ENCODE results near the gene GINS2. TPM values are rescaled to one million over a fixed set of nuclear protein-coding genes. Genes with fewer than 3 reads are reported as not detected.

Gene GINS2
- total and polyA plus RNA-seq, 4 donors: 1.6 to 3.1 (median 2.4) TPM

DNA sequence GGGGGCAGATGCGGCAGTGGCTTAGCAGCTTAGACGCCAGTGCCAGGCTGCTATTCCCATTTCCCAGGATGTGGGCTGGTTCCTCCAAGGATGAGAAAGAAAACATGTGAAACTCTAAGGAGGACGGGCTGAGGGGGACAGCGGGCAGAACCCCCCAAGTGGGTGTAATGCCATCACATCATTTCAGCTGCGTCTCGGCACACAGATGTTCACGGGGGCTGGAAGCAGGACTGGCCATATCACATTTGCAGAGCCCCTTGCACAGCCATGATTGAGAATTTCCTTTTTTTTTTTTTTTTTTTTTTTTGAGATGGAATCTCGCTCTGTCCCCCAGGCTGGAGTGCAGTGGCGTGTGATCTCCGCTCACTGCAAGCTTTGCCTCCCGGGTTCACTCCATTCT, 15.3 kb upstream of the GINS2 start:
- Histone ChIP-seq H3K4me3 (no peak overlapping the region), H3K9ac (ENCODE audit: insufficient read depth in 1 of 2, low read length in 2 of 2) (no peak overlapping the region), H3K27ac (ENCODE audit: low read depth in 1 of 2, low read length in 1 of 2) (no peak overlapping the region), H3K4me1 (ENCODE audit: control insufficient read depth in 5 of 5, insufficient read depth in 5 of 5, low read length in 5 of 5) (no peaks in the 10 kb centered on the region), H3K9me3 (ENCODE audit: control insufficient read depth in 4 of 4, insufficient read depth in 3 of 4, low read length in 3 of 4) (peaks cover 0 to 7% (median under 1%) of the 10 kb centered on the region in 4 donors), H3K36me3 (ENCODE audit: control insufficient read depth in 4 of 4, insufficient read depth in 4 of 4, low read length in 4 of 4) (peaks cover 0 to 2% (median 0%) of the 10 kb centered on the region in 4 donors), H3K27me3 (ENCODE audit: control insufficient read depth in 3 of 3, insufficient read depth in 3 of 3, low read length in 2 of 3) (no peaks in the 10 kb centered on the region)
- TF ChIP-seq, protein P1, sequence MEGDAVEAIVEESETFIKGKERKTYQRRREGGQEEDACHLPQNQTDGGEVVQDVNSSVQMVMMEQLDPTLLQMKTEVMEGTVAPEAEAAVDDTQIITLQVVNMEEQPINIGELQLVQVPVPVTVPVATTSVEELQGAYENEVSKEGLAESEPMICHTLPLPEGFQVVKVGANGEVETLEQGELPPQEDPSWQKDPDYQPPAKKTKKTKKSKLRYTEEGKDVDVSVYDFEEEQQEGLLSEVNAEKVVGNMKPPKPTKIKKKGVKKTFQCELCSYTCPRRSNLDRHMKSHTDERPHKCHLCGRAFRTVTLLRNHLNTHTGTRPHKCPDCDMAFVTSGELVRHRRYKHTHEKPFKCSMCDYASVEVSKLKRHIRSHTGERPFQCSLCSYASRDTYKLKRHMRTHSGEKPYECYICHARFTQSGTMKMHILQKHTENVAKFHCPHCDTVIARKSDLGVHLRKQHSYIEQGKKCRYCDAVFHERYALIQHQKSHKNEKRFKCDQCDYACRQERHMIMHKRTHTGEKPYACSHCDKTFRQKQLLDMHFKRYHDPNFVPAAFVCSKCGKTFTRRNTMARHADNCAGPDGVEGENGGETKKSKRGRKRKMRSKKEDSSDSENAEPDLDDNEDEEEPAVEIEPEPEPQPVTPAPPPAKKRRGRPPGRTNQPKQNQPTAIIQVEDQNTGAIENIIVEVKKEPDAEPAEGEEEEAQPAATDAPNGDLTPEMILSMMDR (IDR thresholded peaks at IDR 0.05; ENCODE audit: control extremely low read depth, extremely low read depth): no peak
- WGBS, 2 donors: 93 to 94% methylated on average over 11 of the region's 11 CpGs
- DNase-seq (no peak), ATAC-seq (ENCODE audit: insufficient read depth, low FRiP score) (no peak)

DNA sequence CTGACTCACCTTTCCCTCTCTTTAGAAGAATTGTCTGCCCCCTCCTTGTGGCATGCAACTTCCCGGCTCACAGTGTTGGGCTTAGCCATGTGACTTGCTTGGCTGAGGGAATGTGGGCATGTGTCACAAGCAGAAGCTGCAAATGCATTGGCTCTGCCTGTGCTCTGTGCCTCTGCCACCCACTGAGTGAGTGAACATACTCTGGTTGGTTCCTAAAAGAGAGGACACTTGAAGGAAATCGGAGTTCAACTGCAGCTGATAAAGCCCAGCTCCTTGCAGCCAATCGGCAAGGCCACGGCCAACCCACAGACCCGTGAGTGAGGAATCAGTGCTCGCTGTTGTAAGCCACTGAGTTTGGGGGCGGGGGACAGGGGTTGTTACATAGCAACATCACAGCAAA, 10.9 kb upstream of the GINS2 start:
- Histone ChIP-seq H3K27ac (ENCODE audit: low read depth in 1 of 2, low read length in 1 of 2) (no peak overlapping the region), H3K9me3 (ENCODE audit: control insufficient read depth in 4 of 4, insufficient read depth in 3 of 4, low read length in 3 of 4) (peaks cover 0 to 7% (median under 1%) of the 10 kb centered on the region in 4 donors), H3K36me3 (ENCODE audit: control insufficient read depth in 4 of 4, insufficient read depth in 4 of 4, low read length in 4 of 4) (no peaks in the 10 kb centered on the region), H3K4me1 (ENCODE audit: control insufficient read depth in 5 of 5, insufficient read depth in 5 of 5, low read length in 5 of 5) (peaks cover 0 to 8% (median 0%) of the 10 kb centered on the region in 5 donors), H3K4me3 (no peak overlapping the region), H3K27me3 (ENCODE audit: control insufficient read depth in 3 of 3, insufficient read depth in 3 of 3, low read length in 2 of 3) (no peaks in the 10 kb centered on the region), H3K9ac (ENCODE audit: insufficient read depth in 1 of 2, low read length in 2 of 2) (no peak overlapping the region)
- peak; percentile 23 for ATAC-seq (ENCODE audit: insufficient read depth, low FRiP score)
- DNase-seq: peak in 2 of 3 donors; percentile 27 to 44
- TF ChIP-seq, protein P1 (IDR thresholded peaks at IDR 0.05; ENCODE audit: control extremely low read depth, extremely low read depth): no peak
- WGBS, 2 donors: 54 to 71% methylated on average over 7 of the region's 7 CpGs

DNA sequence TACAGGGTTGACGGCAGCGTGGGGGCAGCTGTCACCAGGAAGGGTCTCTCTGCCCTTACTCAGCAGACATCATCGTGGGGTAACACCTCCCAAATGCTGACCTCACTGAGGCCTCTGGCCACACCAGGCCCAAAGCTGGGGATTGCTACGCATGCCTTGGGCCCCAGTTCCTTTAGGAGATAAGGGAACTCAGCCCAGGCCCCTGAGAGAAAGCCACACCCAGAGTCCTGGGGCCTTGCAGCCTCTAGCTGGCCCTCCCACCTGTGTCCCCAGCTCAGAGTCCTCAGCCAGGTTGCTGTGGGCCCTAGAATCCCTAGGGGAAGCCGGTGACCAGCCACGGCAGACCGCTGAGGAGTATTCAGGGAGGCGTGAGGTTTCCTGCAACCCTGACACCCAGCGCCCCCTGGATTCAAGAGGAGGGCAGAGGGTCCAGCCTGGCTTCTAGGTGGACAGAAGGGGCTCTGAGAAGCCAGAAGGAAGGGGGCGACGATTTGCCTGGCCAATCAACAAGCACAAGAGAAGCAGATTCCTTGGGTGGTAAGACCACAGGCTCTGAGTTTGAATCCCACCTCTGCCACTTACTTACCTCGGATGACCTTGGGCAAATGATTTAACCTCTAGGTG, 10.3 kb upstream of the GINS2 start:
- H3K4me1 ChIP-seq (ENCODE audit: control insufficient read depth in 5 of 5, insufficient read depth in 5 of 5, low read length in 5 of 5): peaks cover 0 to 8% (median 0%) of the 10 kb centered on the region in 5 donors
- H3K4me3 ChIP-seq: no peak overlapping the region
- TF ChIP-seq, protein P1 (IDR thresholded peaks at IDR 0.05; ENCODE audit: control extremely low read depth, extremely low read depth): no peak
- WGBS, 2 donors: 74 to 75% methylated on average over 12 of the region's 12 CpGs
- DNase-seq (no peak), ATAC-seq (ENCODE audit: insufficient read depth, low FRiP score) (no peak)
- H3K27me3 ChIP-seq (ENCODE audit: control insufficient read depth in 3 of 3, insufficient read depth in 3 of 3, low read length in 2 of 3): peaks cover 0 to 3% (median 0%) of the 10 kb centered on the region in 3 donors
- no peaks in the 10 kb centered on the region for H3K36me3 ChIP-seq (ENCODE audit: control insufficient read depth in 4 of 4, insufficient read depth in 4 of 4, low read length in 4 of 4)
- no peak overlapping the region for H3K9ac ChIP-seq (ENCODE audit: insufficient read depth in 1 of 2, low read length in 2 of 2)
- H3K27ac ChIP-seq (ENCODE audit: low read depth in 1 of 2, low read length in 1 of 2): no peak overlapping the region
- peaks cover 0 to 7% (median under 1%) of the 10 kb centered on the region in 4 donors for H3K9me3 ChIP-seq (ENCODE audit: control insufficient read depth in 4 of 4, insufficient read depth in 3 of 4, low read length in 3 of 4)
